Parathyroid adenoma (tissue), 2 donors: Measurements from ENCODE around the gene FRAT1.
A peak's percentile ranks its signal among the peaks of the same experiment; 100 is the strongest.

Experiments
- H2AFZ ChIP-seq: fragments of 300-600 bp; sonication (generic); one replicate; pipeline ENCODE4 v1.7.0; 2017; ENCODE audit warnings: antibody characterized with exemption, mild to moderate bottlenecking
- H3K27ac ChIP-seq: fragments of 300-600 bp; sonication (generic); one replicate; pipeline ENCODE4 v1.7.0; 2017
- H3K27me3 ChIP-seq: fragments of 300-600 bp; sonication (generic); one replicate; pipeline ENCODE4 v1.7.0; 2017; ENCODE audit warnings: low read length; ENCODE audit not compliant: control insufficient read depth, insufficient read depth
- H3K36me3 ChIP-seq: fragments of 300-600 bp; sonication (generic); one replicate; pipeline ENCODE4 v1.7.0; 2017; ENCODE audit warnings: low read length; ENCODE audit not compliant: control insufficient read depth, insufficient read depth
- H3K4me1 ChIP-seq: fragments of 300-600 bp; sonication (generic); one replicate; pipeline ENCODE4 v1.7.0; 2017; ENCODE audit warnings: control low read depth
- H3K4me2 ChIP-seq: fragments of 300-600 bp; sonication (generic); one replicate; pipeline ENCODE4 v1.7.0; 2017; ENCODE audit warnings: low read length
- H3K4me3 ChIP-seq: fragments of 300-600 bp; sonication (generic); one replicate; pipeline ENCODE4 v1.7.0; 2017; ENCODE audit warnings: low read depth, low read length
- H3K79me2 ChIP-seq: fragments of 300-600 bp; sonication (generic); one replicate; pipeline ENCODE4 v1.7.0; 2017; ENCODE audit warnings: control low read depth
- H3K9ac ChIP-seq: fragments of 300-600 bp; sonication (generic); one replicate; pipeline ENCODE4 v1.7.0; 2017; ENCODE audit warnings: mild to moderate bottlenecking
- H3K9me3 ChIP-seq: fragments of 300-600 bp; sonication (generic); one replicate; pipeline ENCODE4 v1.7.0; 2017; ENCODE audit warnings: low read length; ENCODE audit not compliant: control insufficient read depth
- TF ChIP-seq, protein P1 (sequence below): fragments of 300-600 bp; sonication (generic); IDR thresholded peaks from one replicate; pipeline ENCODE4 v1.7.0; 2017; ENCODE audit warnings: antibody characterized with exemption, mild to moderate bottlenecking
- donor health status: primary hyperparathyroidism.

The FRAT1 gene

DNA sequence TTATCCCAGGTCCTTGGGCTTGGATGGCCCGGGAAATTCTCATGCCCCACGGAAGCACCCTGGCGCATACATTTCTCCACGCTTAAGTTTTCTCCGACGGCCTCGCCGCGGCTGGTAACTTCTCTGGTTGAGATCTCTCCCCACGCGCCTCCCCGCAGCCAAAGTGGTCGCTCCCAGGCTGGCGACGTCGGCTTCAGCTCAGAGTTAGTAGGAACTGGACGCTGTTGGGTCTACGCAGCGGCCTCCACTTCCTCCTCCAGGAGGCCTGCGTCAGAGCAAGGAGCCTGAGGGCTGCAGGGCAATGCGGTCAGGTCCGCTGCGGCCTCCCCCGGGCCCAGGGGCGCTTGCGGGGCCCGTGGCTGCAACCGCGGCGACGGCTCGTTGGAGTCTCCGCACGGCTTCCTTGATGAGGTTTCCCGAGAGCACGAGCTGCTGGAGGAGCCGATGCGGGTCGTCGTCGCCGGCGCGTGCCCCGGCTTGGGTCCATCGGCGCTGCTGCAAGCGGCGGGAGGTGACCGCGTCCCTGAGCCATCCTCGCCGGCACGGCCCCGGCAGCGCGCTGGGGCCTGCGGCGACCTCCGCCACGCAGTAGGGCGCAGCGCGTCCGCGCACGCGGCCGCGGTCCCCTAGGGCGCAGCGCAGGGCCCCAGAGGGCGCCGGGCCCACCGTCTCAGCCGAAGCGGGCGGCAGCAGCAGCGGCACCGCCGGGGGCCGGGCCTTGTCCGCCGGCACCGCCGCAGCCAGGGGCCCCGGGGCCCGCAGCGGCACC lies 14.7 kb downstream of the FRAT1 start:
- Histone ChIP-seq H3K27ac (peak overlapping the region; percentile 97), H2AFZ (peak overlapping the region; percentile 88), H3K9ac (no peak overlapping the region), H3K4me3 (peak overlapping the region; percentile 84), H3K79me2 (peaks cover 7% of the 10 kb centered on the region), H3K4me1 (peaks cover 22% of the 10 kb centered on the region), H3K36me3 (no peaks in the 10 kb centered on the region), H3K9me3 (no peaks in the 10 kb centered on the region), H3K4me2 (peak overlapping the region; percentile 92), H3K27me3 (no peaks in the 10 kb centered on the region)
- TF ChIP-seq, protein P1, sequence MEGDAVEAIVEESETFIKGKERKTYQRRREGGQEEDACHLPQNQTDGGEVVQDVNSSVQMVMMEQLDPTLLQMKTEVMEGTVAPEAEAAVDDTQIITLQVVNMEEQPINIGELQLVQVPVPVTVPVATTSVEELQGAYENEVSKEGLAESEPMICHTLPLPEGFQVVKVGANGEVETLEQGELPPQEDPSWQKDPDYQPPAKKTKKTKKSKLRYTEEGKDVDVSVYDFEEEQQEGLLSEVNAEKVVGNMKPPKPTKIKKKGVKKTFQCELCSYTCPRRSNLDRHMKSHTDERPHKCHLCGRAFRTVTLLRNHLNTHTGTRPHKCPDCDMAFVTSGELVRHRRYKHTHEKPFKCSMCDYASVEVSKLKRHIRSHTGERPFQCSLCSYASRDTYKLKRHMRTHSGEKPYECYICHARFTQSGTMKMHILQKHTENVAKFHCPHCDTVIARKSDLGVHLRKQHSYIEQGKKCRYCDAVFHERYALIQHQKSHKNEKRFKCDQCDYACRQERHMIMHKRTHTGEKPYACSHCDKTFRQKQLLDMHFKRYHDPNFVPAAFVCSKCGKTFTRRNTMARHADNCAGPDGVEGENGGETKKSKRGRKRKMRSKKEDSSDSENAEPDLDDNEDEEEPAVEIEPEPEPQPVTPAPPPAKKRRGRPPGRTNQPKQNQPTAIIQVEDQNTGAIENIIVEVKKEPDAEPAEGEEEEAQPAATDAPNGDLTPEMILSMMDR = no peak

DNA sequence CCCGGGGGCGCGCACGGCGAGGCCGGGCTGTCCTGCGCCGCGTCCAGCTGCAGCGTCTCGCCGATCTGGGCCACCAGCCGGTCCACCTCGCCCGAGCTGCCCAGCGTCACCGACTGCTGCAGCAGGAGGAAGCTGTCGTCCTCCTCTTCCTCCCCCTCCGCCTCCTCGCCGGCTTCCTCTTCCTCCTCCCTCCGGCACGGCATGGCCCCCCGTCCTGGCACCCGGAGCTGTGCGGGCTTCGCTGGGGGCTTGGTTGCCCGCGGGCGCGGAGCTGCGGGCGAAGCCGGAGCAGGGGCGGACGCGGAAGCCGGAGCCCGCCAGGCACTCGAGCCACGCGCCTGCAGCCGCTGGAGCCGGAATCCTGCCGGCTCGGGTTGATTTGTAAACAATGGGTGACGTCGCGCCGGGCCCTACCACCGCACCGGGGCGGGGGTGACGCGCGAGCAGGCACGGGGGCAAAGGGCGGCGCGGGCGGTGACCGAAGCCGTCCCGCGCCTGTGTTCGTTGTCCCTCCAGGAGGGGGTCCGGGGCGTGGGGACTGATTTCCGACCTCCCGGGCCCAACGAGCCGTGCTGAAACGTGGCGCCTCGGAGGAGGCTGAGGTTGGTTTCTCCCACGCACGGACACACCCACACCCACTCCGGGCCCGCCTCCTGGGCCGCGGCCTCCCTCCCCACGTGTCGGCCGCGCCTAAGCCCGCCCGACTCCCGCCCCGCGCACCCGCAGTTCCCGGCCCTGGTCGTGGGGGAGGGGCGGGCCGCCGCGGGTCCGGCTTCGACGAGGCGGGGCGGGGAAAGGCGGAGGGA lies 15.5 kb downstream of the FRAT1 start, which contains the start of gene FRAT2:
Gene FRAT2 (minus strand): TSS at position 360 of the 806 bp plus-strand sequence. CDS start 157 bp downstream, at position 203.
- Histone ChIP-seq H3K4me2 (peak within 1 kb of the TSS; percentile 95), H3K27ac (peak within 1 kb of the TSS; percentile 97), H3K36me3 (no peaks in the 10 kb centered on the region), H2AFZ (peak within 1 kb of the TSS; percentile 99), H3K27me3 (no peaks in the 10 kb centered on the region), H3K4me3 (peak within 1 kb of the TSS; percentile 84), H3K79me2 (peaks cover 7% of the 10 kb centered on the region), H3K4me1 (peaks cover 22% of the 10 kb centered on the region), H3K9me3 (no peaks in the 10 kb centered on the region), H3K9ac (peak within 1 kb of the TSS; percentile 81)
- TF ChIP-seq, protein P1 = no peak

DNA sequence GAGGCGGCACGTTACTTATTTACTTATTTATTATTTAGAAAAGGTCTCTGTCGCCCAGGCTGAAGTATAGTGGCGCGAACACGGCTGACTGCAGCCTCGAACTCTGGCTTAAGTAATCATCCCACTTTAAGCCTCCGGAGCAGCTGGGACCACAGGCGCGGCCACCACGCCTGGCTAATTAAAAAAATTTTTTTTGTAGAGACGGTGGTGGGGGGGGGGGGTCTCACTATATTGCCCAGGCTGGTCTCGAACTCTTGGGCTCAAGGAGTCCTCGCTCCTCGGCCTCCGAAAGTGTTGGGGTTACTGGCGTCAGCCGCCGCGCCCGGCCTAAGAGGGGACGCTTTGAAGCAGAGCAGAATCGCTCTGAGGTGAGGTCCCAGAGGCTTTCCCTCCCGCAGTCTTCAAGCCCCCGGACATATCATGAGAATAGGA lies 16.1 kb downstream of the FRAT1 start:
- Histone ChIP-seq H3K79me2 (peaks cover 7% of the 10 kb centered on the region), H3K36me3 (no peaks in the 10 kb centered on the region), H3K4me1 (peaks cover 22% of the 10 kb centered on the region), H3K9ac (no peak overlapping the region), H2AFZ (peak overlapping the region; percentile 99), H3K9me3 (no peaks in the 10 kb centered on the region), H3K27me3 (no peaks in the 10 kb centered on the region), H3K4me2 (peak overlapping the region; percentile 95), H3K27ac (peak overlapping the region; percentile 97), H3K4me3 (peak overlapping the region; percentile 84)
- TF ChIP-seq, protein P1 = no peak

DNA sequence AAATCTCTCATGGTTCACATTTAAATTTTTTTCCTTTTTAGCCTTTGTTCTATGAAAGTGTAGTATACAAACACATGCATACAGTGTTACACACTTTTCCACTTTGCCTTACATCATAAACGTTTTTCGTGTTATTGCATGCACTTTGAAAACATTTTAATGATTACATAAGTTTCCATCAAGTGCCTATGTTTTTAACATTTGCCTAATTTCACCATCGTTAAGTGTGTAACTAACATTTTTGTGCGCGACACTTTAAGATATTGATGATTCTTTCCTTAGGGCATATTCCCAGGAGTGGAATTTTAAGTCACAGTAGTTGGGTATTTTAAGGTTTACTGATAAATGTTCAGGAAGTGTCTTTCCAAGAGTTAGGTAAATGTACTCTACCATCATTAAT lies 16.9 kb downstream of the FRAT1 start:
- H3K9ac ChIP-seq = no peak overlapping the region
- no peaks in the 10 kb centered on the region for H3K36me3 ChIP-seq
- peaks cover 7% of the 10 kb centered on the region for H3K79me2 ChIP-seq
- no peak overlapping the region for H2AFZ ChIP-seq
- no peaks in the 10 kb centered on the region for H3K27me3 ChIP-seq
- H3K27ac ChIP-seq = peak overlapping the region; percentile 50
- TF ChIP-seq, protein P1 = no peak
- H3K4me3 ChIP-seq = no peak overlapping the region
- no peak overlapping the region for H3K4me2 ChIP-seq
- H3K9me3 ChIP-seq = no peaks in the 10 kb centered on the region
- peaks cover 22% of the 10 kb centered on the region for H3K4me1 ChIP-seq
